ENCODE measurements around the gene SEL1L2. TPM values are rescaled to one million over a fixed set of nuclear protein-coding genes. Genes with fewer than 3 reads are reported as not detected.

The SEL1L2 gene
- total RNA-seq, 1 donor from 2014 or later, result 0.52 TPM

GRCh38 chr20:13865791-13866351 lies 124.5 kb downstream of the SEL1L2 start:
- DNase-seq (ENCODE audit: low spot score), result no peak

- DNase-seq (ENCODE audit: low spot score), result no peak
Measured at GRCh38 chr20:13865156-13865555, 125.3 kb downstream of the SEL1L2 start.

DNA sequence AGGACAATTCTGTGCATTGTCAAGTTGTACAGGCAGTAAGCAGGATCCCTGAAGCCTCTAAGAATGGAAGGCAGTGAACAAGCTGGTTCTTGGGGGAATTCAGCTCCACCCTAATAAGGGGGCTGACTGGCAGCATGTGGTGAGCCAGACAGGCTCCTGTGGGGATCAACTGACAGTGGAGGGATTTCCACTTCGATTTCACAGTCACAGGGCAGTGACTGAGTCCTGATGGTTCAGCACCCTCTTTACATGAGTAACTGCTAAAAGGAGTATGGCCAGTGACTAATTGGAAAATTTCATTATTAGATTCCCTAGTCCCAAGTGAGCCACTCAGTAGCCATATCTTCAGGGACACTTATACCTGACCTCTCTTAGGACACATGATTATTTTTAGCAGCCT lies 127.2 kb downstream of the SEL1L2 start:
- DNase-seq (ENCODE audit: low spot score), result no peak

DNA sequence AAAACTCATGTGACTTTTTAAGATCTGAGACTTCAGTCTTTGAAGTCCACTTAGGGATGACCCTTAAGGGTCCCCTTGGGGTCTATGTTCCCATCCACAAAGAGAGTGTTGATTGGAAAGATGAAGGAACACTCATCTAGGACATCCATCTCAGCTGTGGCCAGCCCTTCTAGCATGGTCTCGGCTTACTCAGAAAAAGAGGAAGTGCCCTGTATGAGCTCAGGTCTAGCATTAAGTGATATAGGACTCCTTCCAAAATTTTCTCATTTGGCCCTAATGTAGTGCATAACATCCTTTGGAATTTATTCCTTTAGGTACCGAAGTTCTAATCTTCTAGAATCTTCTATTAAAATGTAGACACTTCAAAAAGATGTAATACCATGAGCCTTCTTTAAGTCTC lies 128.2 kb downstream of the SEL1L2 start:
- no peak for DNase-seq (ENCODE audit: low spot score)

GRCh38 chr20:13858871-13859270 lies 131.5 kb downstream of the SEL1L2 start:
- no peak for DNase-seq (ENCODE audit: low spot score)

DNA sequence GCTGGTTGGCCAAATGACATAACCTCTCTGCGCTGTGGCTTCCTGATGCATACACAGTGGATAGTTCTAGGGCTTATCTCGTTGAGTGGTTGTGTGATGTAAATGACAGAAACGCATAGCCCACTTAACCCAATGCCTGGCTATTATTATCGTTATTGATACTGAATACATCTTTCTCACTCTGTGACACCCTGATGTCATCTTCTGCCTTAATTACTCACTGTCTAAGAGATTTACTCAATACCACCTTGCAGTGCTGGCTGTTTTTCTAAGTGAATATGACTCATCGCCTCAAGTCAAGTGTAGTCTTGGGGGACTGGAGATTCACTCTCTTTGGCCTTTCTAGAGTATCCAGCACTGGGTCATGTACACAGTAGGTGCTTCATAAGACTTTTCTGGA lies 132.0 kb downstream of the SEL1L2 start:
- DNase-seq (ENCODE audit: low spot score), result no peak

GRCh38 chr20:13857961-13858360 lies 132.5 kb downstream of the SEL1L2 start:
- DNase-seq (ENCODE audit: low spot score), result no peak

GRCh38 chr20:13857304-13857703 lies 133.1 kb downstream of the SEL1L2 start:
- DNase-seq (ENCODE audit: low spot score), result no peak

DNA sequence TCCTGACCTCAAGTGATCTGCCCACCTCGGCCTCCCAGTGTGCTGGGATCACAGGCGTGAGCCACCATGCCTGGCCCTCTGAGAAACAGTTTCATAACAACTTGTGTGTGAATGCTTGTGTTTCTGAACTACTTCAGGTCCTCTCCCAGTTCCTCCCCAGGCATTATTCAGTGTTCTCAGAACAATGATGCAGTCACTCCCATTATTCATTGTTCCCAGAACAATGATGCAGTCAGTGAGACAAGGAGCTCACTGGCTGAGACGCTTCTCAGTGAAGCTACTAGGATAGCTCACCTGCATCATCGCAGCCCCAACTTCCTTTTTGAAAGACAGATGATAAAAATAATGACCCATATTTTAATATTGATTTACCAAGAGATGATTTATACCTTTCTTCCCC lies 134.1 kb downstream of the SEL1L2 start:
- no peak for DNase-seq (ENCODE audit: low spot score)

DNA sequence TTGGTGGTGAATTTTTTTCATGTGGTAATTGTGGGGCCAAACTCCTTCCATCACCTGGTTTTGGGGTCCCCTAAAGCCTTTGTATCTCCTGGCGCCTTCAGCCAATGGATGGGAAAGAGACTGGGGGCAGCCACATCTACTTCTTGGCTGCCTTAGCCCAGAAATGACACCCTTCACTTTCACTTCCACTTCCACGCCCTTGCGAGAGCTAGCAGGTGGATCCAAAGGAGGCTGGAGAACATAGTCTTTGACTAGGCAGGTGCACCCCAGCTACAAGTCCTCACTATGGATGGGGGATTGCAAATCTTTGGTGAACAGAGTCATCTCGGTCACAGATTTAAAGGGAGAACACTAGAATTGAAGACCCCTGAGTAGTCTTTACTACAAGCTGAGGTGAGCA lies 134.8 kb downstream of the SEL1L2 start:
- no peak for DNase-seq (ENCODE audit: low spot score)

DNA sequence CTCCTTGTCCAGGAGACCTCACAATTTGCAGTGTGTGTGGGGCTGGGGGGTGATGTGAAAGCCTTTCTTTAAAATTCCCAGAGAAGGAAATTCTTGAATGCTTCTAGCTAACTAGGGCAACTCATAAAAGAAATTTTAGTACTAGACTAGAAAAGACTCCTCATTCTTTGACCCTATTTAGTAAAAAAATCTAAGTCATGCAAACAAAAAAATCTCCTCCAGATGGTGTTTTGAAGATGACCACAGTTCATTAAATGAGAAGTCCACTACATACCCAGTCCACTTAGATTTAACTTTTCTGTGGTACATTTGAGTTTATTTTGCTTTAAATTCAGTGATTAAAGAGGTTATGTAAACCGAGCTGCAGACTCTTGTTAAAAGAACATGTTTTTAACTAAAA lies 138.1 kb downstream of the SEL1L2 start:
- no peak for DNase-seq (ENCODE audit: low spot score)

DNA sequence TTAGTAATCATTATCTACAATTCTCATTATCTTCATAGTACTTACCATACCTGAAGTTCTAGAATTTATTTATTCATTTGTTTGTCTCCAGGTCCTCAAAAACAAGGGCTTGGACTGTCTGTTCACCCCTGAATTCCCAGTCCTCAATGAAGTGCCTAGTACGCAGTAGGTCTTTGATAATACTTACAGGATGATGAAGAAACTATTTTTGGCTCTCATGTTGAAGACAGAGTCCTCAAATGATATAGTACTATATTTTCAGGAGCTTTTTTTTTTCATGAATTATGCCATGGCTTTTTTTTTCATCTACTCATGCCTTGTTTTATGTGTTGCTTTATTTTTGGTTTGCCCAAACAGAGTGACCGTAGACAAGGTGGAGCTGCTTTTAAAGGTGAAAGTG lies 139.1 kb downstream of the SEL1L2 start:
- no peak for DNase-seq (ENCODE audit: low spot score)

DNA sequence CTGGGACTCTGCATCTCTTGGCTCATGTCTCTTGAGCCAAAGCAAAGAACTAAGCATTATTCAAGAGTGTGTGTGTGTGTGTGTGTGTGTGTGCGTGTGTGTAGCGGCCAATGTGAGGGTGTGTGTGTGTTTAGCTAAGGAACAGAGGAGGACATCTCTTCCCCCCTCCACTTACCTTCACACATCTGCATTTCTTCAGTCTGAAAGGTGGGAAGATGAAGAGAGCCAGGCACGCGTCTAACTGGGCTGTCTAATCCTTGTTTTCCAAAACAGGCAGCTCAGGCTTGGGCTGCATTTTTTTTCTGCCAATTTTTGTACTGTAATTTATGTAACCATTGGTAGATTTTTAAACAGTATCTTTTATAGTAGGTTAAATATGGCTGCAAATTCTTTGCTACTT lies 146.1 kb downstream of the SEL1L2 start:
- DNase-seq (ENCODE audit: low spot score), result no peak

DNA sequence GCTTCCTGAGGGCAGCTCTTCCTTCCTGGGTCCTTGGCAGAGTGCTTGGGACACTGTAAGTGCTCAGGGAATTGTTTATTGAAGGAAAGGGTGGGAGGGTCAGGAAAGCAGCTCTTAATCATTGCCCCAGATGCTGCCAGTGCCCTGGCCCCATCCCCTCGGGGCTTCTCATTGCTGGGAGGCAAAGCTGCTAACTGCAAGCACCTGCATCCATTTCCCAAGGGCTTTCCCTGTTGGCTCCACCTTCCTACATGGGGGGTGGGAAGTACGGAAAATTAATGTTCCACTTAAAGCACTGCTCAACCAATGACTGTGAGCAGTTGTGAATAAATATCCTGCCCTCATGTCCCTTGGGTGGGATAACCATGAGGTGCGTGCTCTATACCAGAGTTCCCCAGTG lies 149.2 kb downstream of the SEL1L2 start:
- DNase-seq (ENCODE audit: low spot score), result no peak

DNA sequence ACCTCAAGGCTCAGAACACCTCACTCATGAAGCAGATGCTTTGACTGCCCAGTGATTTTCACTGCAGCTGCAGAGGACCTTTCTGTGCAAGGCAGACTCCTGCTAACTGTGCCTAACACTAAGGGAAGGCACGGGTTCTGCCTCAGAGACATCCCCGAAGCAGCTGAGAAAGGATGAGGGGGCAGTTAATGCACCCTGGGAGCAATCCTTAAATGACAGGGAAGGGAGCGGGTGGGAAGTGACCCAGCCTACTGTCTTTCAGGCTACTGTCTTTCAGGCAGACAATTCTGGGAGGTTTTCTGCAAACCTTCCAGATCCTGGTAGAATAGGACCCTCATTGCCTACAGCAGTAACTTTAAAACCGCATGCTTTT lies 150.3 kb downstream of the SEL1L2 start:
- no peak for DNase-seq (ENCODE audit: low spot score)

- DNase-seq (ENCODE audit: low spot score), result no peak
Measured at GRCh38 chr20:13839421-13840092, 150.9 kb downstream of the SEL1L2 start.

DNA sequence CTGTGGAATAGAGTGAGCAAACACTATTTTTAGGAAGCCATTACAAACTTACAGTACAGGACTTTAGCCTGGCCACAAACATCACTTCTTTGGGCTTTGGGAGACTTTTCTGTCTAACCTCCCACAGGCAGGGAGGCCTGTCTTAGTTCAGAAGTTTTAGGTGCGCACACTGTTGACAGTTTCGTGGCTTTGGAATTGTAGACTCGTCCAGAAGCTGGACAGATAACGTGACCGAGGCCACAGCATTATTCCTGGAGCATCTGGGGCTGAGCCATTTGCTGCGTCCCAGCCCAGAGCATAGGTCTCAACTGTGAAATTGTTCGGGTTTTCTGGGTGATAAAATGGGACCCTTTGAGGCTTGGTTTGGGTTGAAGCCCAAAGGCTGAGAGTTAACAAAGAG lies 151.8 kb downstream of the SEL1L2 start:
- DNase-seq (ENCODE audit: low spot score), result no peak

- no peak for DNase-seq (ENCODE audit: low spot score)
Measured at GRCh38 chr20:13831476-13831875, 158.9 kb downstream of the SEL1L2 start.

GRCh38 chr20:13825465-13825864 lies 164.9 kb downstream of the SEL1L2 start:
- no peak for DNase-seq (ENCODE audit: low spot score)

DNA sequence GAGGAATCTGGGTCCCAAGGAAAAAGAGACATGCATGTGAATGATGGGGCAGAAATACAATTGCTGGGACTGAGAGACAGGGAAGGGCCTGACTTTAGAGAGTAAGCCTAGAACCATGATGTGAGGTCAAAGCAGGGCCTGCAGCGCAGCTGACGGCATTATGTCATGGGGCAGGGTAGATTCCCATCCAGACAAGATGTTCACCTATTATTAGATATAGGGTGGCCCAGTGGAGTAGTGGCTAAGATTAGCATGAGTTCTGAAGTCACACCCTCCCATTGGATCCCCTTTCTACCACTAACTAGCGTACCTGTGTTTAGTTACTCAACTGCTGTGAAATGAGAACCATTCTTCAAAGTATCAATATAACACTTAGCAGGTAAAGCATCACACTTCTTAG lies 166.0 kb downstream of the SEL1L2 start:
- no peak for DNase-seq (ENCODE audit: low spot score)

DNA sequence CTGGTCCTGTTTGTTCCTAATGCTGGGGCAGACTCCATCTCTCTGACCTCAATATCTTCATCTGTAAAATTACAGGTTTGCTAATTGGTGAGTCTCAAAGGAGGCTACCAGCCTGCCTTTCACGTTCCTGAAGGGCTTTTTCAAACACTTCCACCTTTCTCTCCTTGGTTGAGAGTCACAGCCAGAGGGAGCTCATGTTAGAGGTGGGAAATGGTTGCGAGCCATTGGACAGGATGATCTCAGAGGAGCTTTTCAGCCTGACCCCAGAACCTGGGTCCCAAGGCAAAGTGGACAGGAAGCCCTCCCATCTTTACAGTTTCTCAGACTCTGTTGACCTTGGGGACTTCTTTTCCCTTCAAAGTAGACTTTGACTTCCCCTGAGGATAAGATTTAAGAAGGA lies 168.0 kb downstream of the SEL1L2 start:
- no peak for DNase-seq (ENCODE audit: low spot score)

DNA sequence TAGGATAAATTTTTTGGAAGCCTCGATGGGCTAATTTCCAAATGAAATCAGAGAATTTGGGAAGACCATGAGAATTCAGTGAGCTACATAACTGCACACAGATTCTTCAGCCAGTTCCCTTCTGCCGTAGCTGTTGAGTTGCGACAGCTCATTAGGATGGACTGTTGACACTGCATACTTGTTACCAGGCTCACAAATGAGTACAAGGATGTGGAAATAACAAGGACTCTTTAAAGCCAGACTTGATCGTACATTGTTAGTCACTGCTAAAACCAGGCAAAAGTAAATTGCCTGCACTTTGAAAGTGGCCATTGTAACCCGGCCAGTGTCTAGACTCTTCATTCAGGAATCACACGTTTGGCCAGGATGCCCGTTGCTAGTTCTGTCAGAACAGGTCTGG lies 168.5 kb downstream of the SEL1L2 start:
- DNase-seq (ENCODE audit: low spot score), result no peak

- DNase-seq (ENCODE audit: low spot score), result no peak
Measured at GRCh38 chr20:13819885-13820645, 170.3 kb downstream of the SEL1L2 start.
